CD14-positive monocyte (primary cell): ENCODE measurements around the gene KRTAP5-6. TPM values are rescaled to one million over a fixed set of nuclear protein-coding genes. Genes with fewer than 3 reads are reported as not detected.

Experiments
- DNase-seq, 3 donors: peaks; one replicate each; pipeline ENCODE4 v3.0.0-alpha.2; 2011 to 2022
- H2AFZ ChIP-seq: 2 replicates; pipeline ENCODE4 v1.6.0; 2012; ENCODE audit warnings: mild to moderate bottlenecking, low read depth, low read length, inconsistent platforms; ENCODE audit not compliant: insufficient read depth, poor library complexity, severe bottlenecking
- H3K27ac ChIP-seq, 2 donors: 1 replicate in 1 of 2; 2 replicates in 1 of 2; pipeline ENCODE4 v1.5.1; 2012 to 2013; ENCODE audit warnings: low read length in 2 of 2, control low read depth in 1 of 2, inconsistent platforms in 1 of 2, low read depth in 1 of 2, mild to moderate bottlenecking in 1 of 2
- H3K27me3 ChIP-seq, 2 donors: one replicate each; pipeline versions ENCODE4 v1.6.0 to v1.6.1; 2011 to 2013; ENCODE audit warnings: low read length in 2 of 2; ENCODE audit not compliant: control insufficient read depth in 2 of 2, insufficient read depth in 2 of 2
- H3K36me3 ChIP-seq, 2 donors: replicated peaks in 1 of 2; 1 replicate in 1 of 2; 2 replicates in 1 of 2; pipeline versions ENCODE4 v1.5.1 to v1.6.1; 2012 to 2013; ENCODE audit warnings: low read length in 2 of 2, control low read depth in 1 of 2, inconsistent platforms in 1 of 2, mild to moderate bottlenecking in 1 of 2; ENCODE audit not compliant: insufficient read depth in 2 of 2, control insufficient read depth in 1 of 2
- H3K4me1 ChIP-seq, 2 donors: 1 replicate in 1 of 2; 2 replicates in 1 of 2; pipeline versions ENCODE4 v1.5.1 to v1.6.1; 2012 to 2013; ENCODE audit warnings: low read length in 2 of 2, control low read depth in 1 of 2, inconsistent platforms in 1 of 2, mild to moderate bottlenecking in 1 of 2, moderate library complexity in 1 of 2; ENCODE audit not compliant: insufficient read depth in 2 of 2, control insufficient read depth in 1 of 2
- H3K4me2 ChIP-seq: replicated peaks from 2 replicates; pipeline ENCODE3; 2012; ENCODE audit warnings: low read length, moderate library complexity, mild to moderate bottlenecking; ENCODE audit not compliant: poor library complexity, severe bottlenecking; ENCODE audit errors: extremely low read depth
- H3K4me3 ChIP-seq, 3 experiments: fragments of 200-600 bp in 1 of 3; sonication (generic) in 1 of 3; replicated peaks in 1 of 3; 1 replicate in 2 of 3; 2 replicates in 1 of 3; pipeline ENCODE4 v1.5.1; 2011 to 2013; ENCODE audit warnings: low read length in 3 of 3, mild to moderate bottlenecking in 3 of 3, control low read depth in 2 of 3, low read depth in 2 of 3, inconsistent platforms in 1 of 3, moderate library complexity in 1 of 3
- H3K79me2 ChIP-seq: 2 replicates; pipeline ENCODE4 v1.6.0; 2012; ENCODE audit warnings: mild to moderate bottlenecking, control low read depth, inconsistent platforms, low read length, moderate library complexity; ENCODE audit not compliant: insufficient read depth
- H3K9ac ChIP-seq: 2 replicates; pipeline ENCODE4 v1.6.0; 2017; ENCODE audit warnings: low read length, mild to moderate bottlenecking; ENCODE audit not compliant: insufficient read depth, poor library complexity, severe bottlenecking
- H3K9me3 ChIP-seq, 2 donors: replicated peaks in 1 of 2; 1 replicate in 1 of 2; 2 replicates in 1 of 2; pipeline versions ENCODE4 v1.5.1 to v1.6.1; 2012 to 2013; ENCODE audit warnings: low read length in 2 of 2, control low read depth in 1 of 2; ENCODE audit not compliant: control insufficient read depth in 1 of 2, insufficient read depth in 1 of 2
- H4K20me1 ChIP-seq: 2 replicates; pipeline ENCODE4 v1.6.0; 2012; ENCODE audit warnings: mild to moderate bottlenecking, low read length, control low read depth, moderate library complexity; ENCODE audit not compliant: insufficient read depth
- H3K27ac Mint-ChIP-seq, 7 donors: one replicate each; pipeline ENCODE4 v1.8.0; 2020; ENCODE audit warnings: mild to moderate bottlenecking in 7 of 7, mixed read lengths in 7 of 7, moderate library complexity in 6 of 7, inconsistent platforms in 2 of 7
- H3K27me3 Mint-ChIP-seq, 3 donors: one replicate each; pipeline ENCODE4 v1.8.0; 2021 to 2022; ENCODE audit warnings: low read depth in 3 of 3, mild to moderate bottlenecking in 3 of 3, mixed read lengths in 3 of 3, moderate library complexity in 3 of 3, inconsistent platforms in 1 of 3
- H3K36me3 Mint-ChIP-seq, 2 donors: one replicate each; pipeline ENCODE4 v1.8.0; 2020; ENCODE audit warnings: mixed read lengths in 2 of 2, inconsistent platforms in 1 of 2, mild to moderate bottlenecking in 1 of 2
- H3K4me1 Mint-ChIP-seq: one replicate; pipeline ENCODE4 v1.8.0; 2020; ENCODE audit warnings: mild to moderate bottlenecking, mixed read lengths
- H3K4me3 Mint-ChIP-seq, 2 donors: one replicate each; pipeline ENCODE4 v1.8.0; 2020; ENCODE audit warnings: mild to moderate bottlenecking in 2 of 2, mixed read lengths in 2 of 2, moderate library complexity in 1 of 2
- H3K9me3 Mint-ChIP-seq, 7 donors: one replicate each; pipeline ENCODE4 v1.8.0; 2020 to 2022; ENCODE audit warnings: mixed read lengths in 7 of 7, mild to moderate bottlenecking in 6 of 7, moderate library complexity in 6 of 7, inconsistent platforms in 2 of 7
- CTCF ChIP-seq: fragments of 200-600 bp; IDR thresholded peaks from one replicate; pipeline ENCODE4 v1.8.0; 2022; ENCODE audit warnings: antibody characterized with exemption, mild to moderate bottlenecking
- WGBS: methylation state at CpG from one replicate; pipeline ENCODE4 v1.1.5; 2013; ENCODE audit warnings: missing lambda C conversion rate; ENCODE audit not compliant: insufficient coverage; 5-methylcytosine and 5-hydroxymethylcytosine counted together
- intact Hi-C, 2 donors: fragments of 100-400 bp; cut with micrococcal nuclease; formaldehyde crosslinking; loops; one replicate each; pipeline versions ENCODE4 v1.15.0 to v1.15.1; 2023
- polyA plus RNA-seq, 3 donors: library from polyadenylated mRNA; depleted of rRNA in 1 of 3; unstranded in 2 of 3; stranded (reverse) in 1 of 3; fragments of 300-500 nt in 2 of 3; fragments of >200 nt in 1 of 3; fragmentation: Illumina TruSeq in 2 of 3; gene quantifications; 1 replicate in 2 of 3; 2 replicates in 1 of 3; pipeline ENCODE4 v1.2.3, GENCODE V29; 2012 to 2021

The KRTAP5-6 gene
- polyA plus RNA-seq, 3 donors, result not detected

- no peak for DNase-seq
- Histone ChIP-seq H4K20me1 (peaks cover 10% of the 10 kb centered on the region), H3K4me3 (no peak overlapping the region), H3K27me3 (peaks cover 5 to 40% of the 10 kb centered on the region in 2 donors), H3K9me3 (peaks cover 8 to 12% of the 10 kb centered on the region in 2 donors), H3K4me1 (peaks cover 11 to 16% of the 10 kb centered on the region in 2 donors), H3K9ac (no peak overlapping the region), H3K27ac (no peak overlapping the region), H2AFZ (no peak overlapping the region), H3K79me2 (no peaks in the 10 kb centered on the region), H3K36me3 (no peaks in the 10 kb centered on the region), H3K4me2 (no peak overlapping the region)
- peaks cover 28 to 42% (median 39%) of the 10 kb centered on the region in 3 donors for H3K27me3 Mint-ChIP-seq
- peaks cover 5 to 15% (median 10%) of the 10 kb centered on the region in 7 donors for H3K9me3 Mint-ChIP-seq
- 80% methylated on average over 4 of the region's 4 CpGs for WGBS
- peaks cover 13% of the 10 kb centered on the region for H3K4me1 Mint-ChIP-seq
- peaks cover under 1 to 15% of the 10 kb centered on the region in 2 donors for H3K36me3 Mint-ChIP-seq
- TF ChIP-seq CTCF, result no peak
- H3K4me3 Mint-ChIP-seq, result no peak overlapping the region
- intact Hi-C loops, result loop anchor here in 1 of 2 donors (5.0 kb wide), 1 partner anchor 90 kb away; the partner anchor contains the start of gene SYT8
- no peak overlapping the region for H3K27ac Mint-ChIP-seq
Observed at GRCh38 chr11:1742371-1742770, 45.4 kb downstream of the KRTAP5-6 start.

DNA sequence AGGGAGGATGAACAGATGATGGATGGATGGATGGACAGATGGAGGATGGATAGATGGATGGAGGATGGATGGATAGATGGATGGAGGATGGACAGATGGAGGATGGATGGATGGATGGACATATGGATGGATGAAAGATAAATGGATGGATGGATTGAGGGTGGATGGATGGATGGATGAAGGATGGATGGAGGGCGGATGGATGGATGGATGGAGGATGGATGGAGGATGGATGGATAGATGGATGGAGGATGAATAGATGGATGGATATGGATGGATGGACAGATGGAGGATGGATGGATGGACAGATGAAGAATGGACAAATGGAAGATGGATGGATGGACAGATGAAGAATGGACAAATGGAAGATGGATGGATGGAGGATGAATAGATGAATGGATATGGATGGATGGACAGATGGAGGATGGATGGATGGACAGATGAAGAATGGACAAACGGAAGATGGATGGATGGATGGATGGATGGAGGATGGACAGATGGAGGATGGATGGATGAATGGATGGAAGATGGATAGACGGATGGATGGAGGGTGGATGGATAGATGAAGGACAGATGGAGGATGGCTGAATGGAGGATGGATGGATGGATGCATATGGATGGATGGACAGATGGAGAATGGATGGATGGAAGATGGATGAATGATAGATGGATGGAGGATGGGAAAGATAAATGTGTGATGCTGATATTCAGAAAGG lies 46.0 kb downstream of the KRTAP5-6 start:
- peaks cover under 1 to 5% of the 10 kb centered on the region in 2 donors for H3K9me3 ChIP-seq
- peaks cover 16% of the 10 kb centered on the region for H4K20me1 ChIP-seq
- H2AFZ ChIP-seq, result no peak overlapping the region
- Mint-ChIP-seq H3K27ac (no peak overlapping the region), H3K27me3 (peaks cover 30 to 43% (median 42%) of the 10 kb centered on the region in 3 donors), H3K4me3 (no peak overlapping the region), H3K9me3 (peaks cover 0 to 9% (median 3%) of the 10 kb centered on the region in 7 donors), H3K4me1 (peaks cover 16% of the 10 kb centered on the region), H3K36me3 (peaks cover 4 to 15% of the 10 kb centered on the region in 2 donors)
- 98% methylated on average over 3 of the region's 3 CpGs for WGBS
- H3K27ac ChIP-seq, result no peak overlapping the region
- no peak overlapping the region for H3K9ac ChIP-seq
- H3K4me3 ChIP-seq, result no peak overlapping the region
- TF ChIP-seq CTCF, result no peak
- peaks cover 6 to 47% of the 10 kb centered on the region in 2 donors for H3K27me3 ChIP-seq
- H3K4me1 ChIP-seq, result peaks cover 11 to 23% of the 10 kb centered on the region in 2 donors
- H3K36me3 ChIP-seq, result no peaks in the 10 kb centered on the region
- no peak for DNase-seq
- no peaks in the 10 kb centered on the region for H3K79me2 ChIP-seq
- H3K4me2 ChIP-seq, result no peak overlapping the region
- intact Hi-C loops, result loop anchor here in 1 of 2 donors (5.0 kb wide), 1 partner anchor 89 kb away; the partner anchor contains the start of gene SYT8
